Measurements from ENCODE around the gene HCRT. TPM values are rescaled to one million over a fixed set of nuclear protein-coding genes. Genes with fewer than 3 reads are reported as not detected.
"Not testable (repeated sequence)": the region's sequence is repeated elsewhere in the genome, so short reads cannot be mapped to it uniquely, and the experiment has no call there.

Gene HCRT
- total RNA-seq, 2 experiments from 2014 or later = not detected

DNA sequence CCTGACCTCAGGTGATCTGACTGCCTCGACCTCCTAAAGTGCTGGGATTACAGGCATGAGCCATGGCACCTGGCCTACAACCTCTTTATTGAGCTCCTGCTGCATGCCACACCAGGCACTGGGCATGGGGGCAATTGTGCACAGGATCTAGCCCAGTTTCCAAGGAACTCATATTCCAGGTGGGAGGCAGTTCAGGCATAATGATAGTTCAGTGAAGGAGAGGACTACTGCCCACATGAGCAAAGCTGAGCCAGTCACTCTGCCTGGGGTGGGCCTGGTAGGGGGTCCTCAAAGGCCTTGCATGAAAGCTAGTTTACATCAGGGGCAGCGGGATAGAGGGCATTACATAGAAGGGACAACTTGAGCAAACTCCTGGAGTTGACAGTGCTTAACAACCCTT is 2.6 kb upstream of the HCRT start:
- H3K9me3 Mint-ChIP-seq = no peaks in the 10 kb centered on the region
- H3K27ac Mint-ChIP-seq = no peak overlapping the region
- Histone ChIP-seq H3K9me3 (ENCODE audit: control insufficient read depth in 1 of 2, insufficient read depth in 1 of 2, low read length in 2 of 2) (no peaks in the 10 kb centered on the region), H3K36me3 (ENCODE audit: insufficient read depth, low read length) (no peaks in the 10 kb centered on the region), H3K27me3 (ENCODE audit: control insufficient read depth in 1 of 2, insufficient read depth in 2 of 2, low read length in 2 of 2) (no peaks in the 10 kb centered on the region), H3K27ac (ENCODE audit: low read depth in 1 of 2, low read length in 2 of 2) (no peak overlapping the region), H3K4me1 (ENCODE audit: insufficient read depth, low read length) (peaks cover 30% of the 10 kb centered on the region), H3K4me3 (ENCODE audit: low read length) (no peak overlapping the region)
- no peaks in the 10 kb centered on the region for H3K36me3 Mint-ChIP-seq (ENCODE audit: low read depth)
- no peak for ATAC-seq (ENCODE audit: poor library complexity)
- peak overlapping the region; percentile 20 for H3K4me3 Mint-ChIP-seq
- TF ChIP-seq CTCF (IDR thresholded peaks at IDR 0.05) = no peak
- DNase-seq = no peak
- H3K27me3 Mint-ChIP-seq = peaks cover 5% of the 10 kb centered on the region
- ChIA-PET POLR2A (no interaction called here), CTCF (interaction anchor here (0.6 to 0.8 kb wide), 2 partner anchors 8 to 153 kb away, joined by 3 to 4 read pairs; no protein-coding TSS in a partner anchor)
- intact Hi-C loops (cut with DNase I, micrococcal nuclease) = no loop called here
- H3K4me1 Mint-ChIP-seq (ENCODE audit: low read depth) = peaks cover 21% of the 10 kb centered on the region

DNA sequence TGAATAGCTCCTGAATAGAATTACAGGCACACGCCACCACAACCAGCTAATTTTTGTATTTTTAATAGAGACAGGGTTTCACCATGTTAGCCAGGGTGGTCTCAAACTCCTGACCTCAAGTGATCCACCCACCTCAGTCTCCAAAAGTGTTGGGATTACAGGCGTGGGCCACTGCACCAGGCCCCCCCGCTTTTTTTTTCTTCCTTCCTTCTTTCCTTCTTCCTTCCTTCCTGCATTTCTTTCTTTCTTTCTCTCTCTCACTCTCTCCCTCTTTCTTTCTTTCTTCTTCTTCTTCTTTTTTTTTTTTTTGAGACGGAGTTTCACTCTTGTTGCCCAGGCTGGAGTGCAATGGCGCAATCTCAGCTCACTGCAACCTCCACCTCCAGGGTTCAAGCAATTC is 939 bp upstream of the HCRT start:
- H3K4me3 ChIP-seq (ENCODE audit: low read length); POLR2A ChIA-PET; DNase-seq; H3K36me3 Mint-ChIP-seq (ENCODE audit: low read depth); H3K9me3 Mint-ChIP-seq; H3K27me3 ChIP-seq (ENCODE audit: control insufficient read depth in 1 of 2, insufficient read depth in 2 of 2, low read length in 2 of 2); H3K27ac Mint-ChIP-seq; H3K9me3 ChIP-seq (ENCODE audit: control insufficient read depth in 1 of 2, insufficient read depth in 1 of 2, low read length in 2 of 2); ATAC-seq (ENCODE audit: poor library complexity); H3K36me3 ChIP-seq (ENCODE audit: insufficient read depth, low read length); H3K27ac ChIP-seq (ENCODE audit: low read depth in 1 of 2, low read length in 2 of 2); intact Hi-C loops (cut with DNase I, micrococcal nuclease): not testable (repeated sequence)
- CTCF ChIA-PET = interaction anchor here (0.7 kb wide), 1 partner anchor 205 kb away, joined by 5 read pairs; no protein-coding TSS in a partner anchor
- peaks cover 15% of the 10 kb centered on the region for H3K27me3 Mint-ChIP-seq
- H3K4me1 ChIP-seq (ENCODE audit: insufficient read depth, low read length) = peaks cover 33% of the 10 kb centered on the region
- H3K4me3 Mint-ChIP-seq = peak overlapping the region; percentile 25
- peaks cover 28% of the 10 kb centered on the region for H3K4me1 Mint-ChIP-seq (ENCODE audit: low read depth)

- ChIA-PET CTCF (no interaction called here), POLR2A (interaction anchor here (2.5 kb wide), 1 partner anchor 8 kb away, joined by 15 read pairs; the partner anchor contains the start of gene GHDC)
- no peak for TF ChIP-seq CTCF (IDR thresholded peaks at IDR 0.05)
- H3K27ac ChIP-seq (ENCODE audit: low read depth in 1 of 2, low read length in 2 of 2) = no peak overlapping the region
- H3K27me3 Mint-ChIP-seq = peaks cover 17% of the 10 kb centered on the region
- no peak overlapping the region for H3K27ac Mint-ChIP-seq
- ATAC-seq (ENCODE audit: poor library complexity) (no peak), DNase-seq (no peak)
- H3K9me3 ChIP-seq (ENCODE audit: control insufficient read depth in 1 of 2, insufficient read depth in 1 of 2, low read length in 2 of 2) = peaks cover 0 to 4% of the 10 kb centered on the region in 2 experiments
- H3K4me1 Mint-ChIP-seq (ENCODE audit: low read depth) = peaks cover 30% of the 10 kb centered on the region
- no peaks in the 10 kb centered on the region for H3K36me3 Mint-ChIP-seq (ENCODE audit: low read depth)
- peaks cover 0 to 7% of the 10 kb centered on the region in 2 experiments for H3K27me3 ChIP-seq (ENCODE audit: control insufficient read depth in 1 of 2, insufficient read depth in 2 of 2, low read length in 2 of 2)
- no peaks in the 10 kb centered on the region for H3K9me3 Mint-ChIP-seq
- no peak overlapping the region for H3K4me3 ChIP-seq (ENCODE audit: low read length)
- intact Hi-C loops (cut with DNase I, micrococcal nuclease) = no loop called here
- H3K36me3 ChIP-seq (ENCODE audit: insufficient read depth, low read length) = no peaks in the 10 kb centered on the region
- no peak overlapping the region for H3K4me3 Mint-ChIP-seq
- peaks cover 39% of the 10 kb centered on the region for H3K4me1 ChIP-seq (ENCODE audit: insufficient read depth, low read length)
Measured at GRCh38 chr17:42185621-42185930, 324 bp upstream of the HCRT start.

Measured in CD4-positive, alpha-beta T cell (primary cell).